Natural killer cell (primary cell): ENCODE results near the gene PRSS38. TPM values are rescaled to one million over a fixed set of nuclear protein-coding genes. Genes with fewer than 3 reads are reported as not detected.

Experiments used
- ATAC-seq, 3 donors: fragments of 150-1000 bp in 2 of 3; fragments of 200-7000 bp in 1 of 3; cut with Tn5 transposase; 1 replicate in 1 of 3; 2 replicates in 2 of 3; pipeline ENCODE4 v1.10.0; 2021; ENCODE audit warnings: mild to moderate bottlenecking in 2 of 3, moderate library complexity in 2 of 3
- DNase-seq, 2 donors: peaks; one replicate each; pipeline versions ENCODE4 v3.0.0 to v3.0.0-alpha.2; 2013 to 2021; ENCODE audit warnings: mixed read lengths in 1 of 2
- H3K27ac ChIP-seq: one replicate; pipeline ENCODE4 v1.5.1; 2013; ENCODE audit warnings: mild to moderate bottlenecking, low read length
- H3K27me3 ChIP-seq: one replicate; pipeline ENCODE4 v1.6.1; 2013; ENCODE audit warnings: low read length; ENCODE audit not compliant: control insufficient read depth, insufficient read depth
- H3K36me3 ChIP-seq: one replicate; pipeline ENCODE4 v1.6.1; 2013; ENCODE audit warnings: low read length; ENCODE audit not compliant: control insufficient read depth, insufficient read depth
- H3K4me1 ChIP-seq: one replicate; pipeline ENCODE4 v1.6.1; 2013; ENCODE audit warnings: low read length; ENCODE audit not compliant: control insufficient read depth, insufficient read depth
- H3K4me3 ChIP-seq: one replicate; pipeline ENCODE4 v1.5.1; 2013; ENCODE audit warnings: low read length
- H3K9me3 ChIP-seq: one replicate; pipeline ENCODE4 v1.6.1; 2013; ENCODE audit warnings: low read length; ENCODE audit not compliant: control insufficient read depth, insufficient read depth
- H3K27ac Mint-ChIP-seq, 2 donors: one replicate each; pipeline ENCODE4 v1.8.0; 2022; ENCODE audit warnings: mild to moderate bottlenecking in 2 of 2, mixed read lengths in 2 of 2, moderate library complexity in 1 of 2
- H3K27me3 Mint-ChIP-seq, 2 donors: one replicate each; pipeline ENCODE4 v1.8.0; 2022; ENCODE audit warnings: low read depth in 2 of 2, mixed read lengths in 2 of 2
- H3K36me3 Mint-ChIP-seq: one replicate; pipeline ENCODE4 v1.8.0; 2022; ENCODE audit warnings: mixed read lengths
- H3K4me1 Mint-ChIP-seq, 2 donors: one replicate each; pipeline ENCODE4 v1.8.0; 2022; ENCODE audit warnings: mixed read lengths in 2 of 2
- H3K4me3 Mint-ChIP-seq: one replicate; pipeline ENCODE4 v1.8.0; 2022; ENCODE audit warnings: mild to moderate bottlenecking, moderate library complexity, mixed read lengths
- H3K9me3 Mint-ChIP-seq, 2 donors: one replicate each; pipeline ENCODE4 v1.8.0; 2022; ENCODE audit warnings: mixed read lengths in 2 of 2
- WGBS: methylation state at CpG from one replicate; pipeline ENCODE4 v1.1.7; 2013; ENCODE audit warnings: missing lambda C conversion rate; ENCODE audit not compliant: insufficient coverage; 5-methylcytosine and 5-hydroxymethylcytosine counted together
- intact Hi-C: fragments of 100-400 bp; cut with micrococcal nuclease; formaldehyde crosslinking; loops from one replicate; pipeline ENCODE4 v1.14.2; 2022
- total RNA-seq, 4 donors: library from RNA; stranded (reverse); fragments of 120-200 nt in 1 of 4; gene quantifications; one replicate each; pipeline versions ENCODE4 v1.2.3 to v1.2.4, GENCODE V29; 2013 to 2022
- TF ChIP-seq, protein P1 (sequence below): fragments of 200-600 bp; IDR thresholded peaks from one replicate; pipeline ENCODE4 v1.8.0; 2022; ENCODE audit warnings: antibody characterized with exemption

PRSS38 gene
- total RNA-seq, 3 donors from 2014 or later (not counting 1 experiment from before 2014, with no cell fraction given) = not detected

DNA sequence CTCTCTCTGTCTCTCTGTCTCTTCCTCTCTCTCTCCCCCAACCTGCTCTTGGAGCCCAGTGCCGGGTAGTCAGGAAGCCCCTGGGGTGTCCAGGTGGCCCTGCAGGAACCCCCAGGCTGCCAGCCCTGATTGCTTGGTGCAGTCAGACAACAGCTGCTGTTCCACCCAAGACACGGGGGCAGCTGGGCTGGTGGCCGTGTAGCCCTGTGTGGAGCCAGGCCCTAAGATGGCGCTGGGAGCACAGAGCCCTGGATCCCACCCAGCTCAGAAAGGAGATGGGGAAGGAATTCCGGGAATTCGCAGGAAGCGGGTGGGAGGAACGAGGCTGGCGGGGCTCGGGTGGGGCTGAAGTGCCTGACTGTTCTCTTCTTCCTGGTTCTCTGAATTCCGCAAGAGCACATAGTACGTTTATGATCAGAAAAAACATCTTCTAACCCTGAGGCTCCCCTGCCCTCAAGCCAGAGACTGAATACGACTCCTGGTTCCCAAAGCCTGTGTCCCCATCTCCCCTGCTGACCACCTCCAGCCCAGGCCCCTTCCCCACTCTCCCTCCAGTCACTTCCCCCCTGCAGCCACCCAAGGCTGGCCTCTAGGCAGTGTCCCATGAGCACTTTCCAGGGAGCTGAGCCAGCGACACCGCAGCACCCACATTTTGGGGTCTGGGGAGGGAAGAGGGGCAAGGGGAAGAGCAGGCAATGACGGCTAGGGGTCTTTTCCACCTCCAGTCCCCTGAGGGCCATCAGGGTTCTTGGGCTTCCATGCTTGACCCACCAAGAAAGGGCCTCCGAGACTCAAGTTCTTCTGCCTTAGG is 77.2 kb downstream of the PRSS38 start:
- intact Hi-C loops = no loop called here
- no peak overlapping the region for H3K4me3 Mint-ChIP-seq

DNA sequence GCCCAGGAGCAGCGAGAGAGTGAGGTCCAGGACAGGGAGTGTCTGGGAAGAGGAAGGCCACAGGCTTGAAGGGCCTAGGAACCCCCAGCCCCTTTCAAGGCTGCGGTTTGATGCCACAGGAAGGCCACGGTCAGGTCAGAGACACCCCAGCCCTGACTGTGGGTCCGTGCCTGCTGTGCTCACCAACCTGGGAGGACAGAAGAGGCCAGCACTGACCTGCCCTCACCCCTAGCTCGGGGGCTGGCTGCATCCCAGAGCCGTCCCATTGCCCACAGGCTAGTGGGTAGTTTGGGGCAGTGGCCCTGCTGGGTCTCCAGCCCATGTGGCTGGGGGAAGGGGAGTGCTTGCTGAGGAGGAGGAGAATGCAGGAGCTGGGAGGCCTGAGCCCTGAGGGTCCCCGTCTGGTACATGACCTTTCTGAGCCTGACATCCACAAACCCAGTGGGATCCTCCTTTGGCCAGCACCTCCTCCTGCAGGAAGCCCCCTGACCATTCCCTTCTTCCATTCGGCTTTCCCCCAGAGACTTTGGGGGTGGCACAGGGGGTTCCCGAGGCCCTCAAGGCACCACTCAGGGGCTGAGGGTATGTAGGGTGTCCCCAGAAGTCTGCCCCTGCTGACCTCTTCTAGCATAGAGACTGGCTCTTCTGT is 77.9 kb downstream of the PRSS38 start:
- Histone ChIP-seq H3K36me3 (no peaks in the 10 kb centered on the region), H3K27me3 (no peaks in the 10 kb centered on the region), H3K4me3 (no peak overlapping the region), H3K4me1 (peaks cover 5% of the 10 kb centered on the region), H3K27ac (no peak overlapping the region), H3K9me3 (no peaks in the 10 kb centered on the region)
- ATAC-seq (no peak), DNase-seq (no peak)
- Mint-ChIP-seq H3K27me3 (peaks cover 0 to 2% of the 10 kb centered on the region in 2 donors), H3K4me1 (peaks cover 10% of the 10 kb centered on the region in 2 donors), H3K9me3 (no peaks in the 10 kb centered on the region), H3K36me3 (no peaks in the 10 kb centered on the region), H3K4me3 (no peak overlapping the region), H3K27ac (no peak overlapping the region)
- intact Hi-C loops = no loop called here
- WGBS = 88% methylated on average over 9 of the region's 9 CpGs
- TF ChIP-seq, protein P1, sequence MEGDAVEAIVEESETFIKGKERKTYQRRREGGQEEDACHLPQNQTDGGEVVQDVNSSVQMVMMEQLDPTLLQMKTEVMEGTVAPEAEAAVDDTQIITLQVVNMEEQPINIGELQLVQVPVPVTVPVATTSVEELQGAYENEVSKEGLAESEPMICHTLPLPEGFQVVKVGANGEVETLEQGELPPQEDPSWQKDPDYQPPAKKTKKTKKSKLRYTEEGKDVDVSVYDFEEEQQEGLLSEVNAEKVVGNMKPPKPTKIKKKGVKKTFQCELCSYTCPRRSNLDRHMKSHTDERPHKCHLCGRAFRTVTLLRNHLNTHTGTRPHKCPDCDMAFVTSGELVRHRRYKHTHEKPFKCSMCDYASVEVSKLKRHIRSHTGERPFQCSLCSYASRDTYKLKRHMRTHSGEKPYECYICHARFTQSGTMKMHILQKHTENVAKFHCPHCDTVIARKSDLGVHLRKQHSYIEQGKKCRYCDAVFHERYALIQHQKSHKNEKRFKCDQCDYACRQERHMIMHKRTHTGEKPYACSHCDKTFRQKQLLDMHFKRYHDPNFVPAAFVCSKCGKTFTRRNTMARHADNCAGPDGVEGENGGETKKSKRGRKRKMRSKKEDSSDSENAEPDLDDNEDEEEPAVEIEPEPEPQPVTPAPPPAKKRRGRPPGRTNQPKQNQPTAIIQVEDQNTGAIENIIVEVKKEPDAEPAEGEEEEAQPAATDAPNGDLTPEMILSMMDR = no peak

More for the DNA sequence above, 77.2 kb downstream of the PRSS38 start:
- Histone ChIP-seq H3K27ac (no peak overlapping the region), H3K9me3 (no peaks in the 10 kb centered on the region), H3K36me3 (no peaks in the 10 kb centered on the region), H3K4me3 (no peak overlapping the region), H3K27me3 (no peaks in the 10 kb centered on the region), H3K4me1 (no peaks in the 10 kb centered on the region)
- H3K27me3 Mint-ChIP-seq = peaks cover 0 to 2% of the 10 kb centered on the region in 2 donors
- no peaks in the 10 kb centered on the region for H3K9me3 Mint-ChIP-seq
- DNase-seq (no peak), ATAC-seq (no peak)
- TF ChIP-seq, protein P1 = no peak
- no peaks in the 10 kb centered on the region for H3K36me3 Mint-ChIP-seq
- 89% methylated on average over 17 of the region's 17 CpGs for WGBS
- no peak overlapping the region for H3K27ac Mint-ChIP-seq
- H3K4me1 Mint-ChIP-seq = peaks cover 4 to 6% of the 10 kb centered on the region in 2 donors

DNA sequence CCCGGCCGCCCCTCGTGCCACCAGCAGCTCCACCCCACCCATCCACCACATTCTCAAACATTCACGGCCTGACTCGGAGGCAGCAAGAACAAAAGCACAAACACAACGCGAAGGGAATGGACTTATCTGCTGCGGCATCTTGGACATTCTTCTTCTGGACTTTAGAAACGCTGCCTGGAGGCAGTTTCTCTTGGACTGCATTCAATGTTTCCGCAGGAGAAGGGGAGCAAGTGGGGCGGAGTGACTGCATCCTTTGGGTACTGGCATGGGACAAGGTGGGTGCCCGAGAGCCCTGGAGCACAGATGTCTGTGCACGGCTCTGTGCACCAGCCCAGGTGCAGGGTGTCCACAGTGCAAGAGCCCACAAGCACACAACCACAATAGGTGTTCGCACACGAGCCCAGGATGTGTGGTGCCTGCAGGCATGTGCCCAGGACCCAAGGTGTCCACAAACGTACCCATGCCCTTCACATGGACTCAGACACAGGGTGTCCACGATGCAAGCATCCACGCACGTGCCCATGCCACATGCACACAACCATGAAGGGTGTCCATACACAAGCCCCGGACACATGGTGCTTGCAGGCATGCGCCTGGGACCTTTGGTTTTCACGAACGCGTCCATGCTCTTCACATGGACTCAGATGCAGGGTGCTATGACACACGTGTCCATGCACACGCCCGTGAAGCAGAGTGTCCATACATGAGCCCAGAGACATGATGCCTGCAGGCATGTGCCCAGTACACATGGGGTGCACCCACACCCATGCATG is 78.7 kb downstream of the PRSS38 start:
- Mint-ChIP-seq H3K36me3 (no peaks in the 10 kb centered on the region), H3K4me3 (no peak overlapping the region), H3K27me3 (peaks cover 0 to 2% of the 10 kb centered on the region in 2 donors), H3K27ac (no peak overlapping the region), H3K4me1 (peaks cover 13 to 17% of the 10 kb centered on the region in 2 donors), H3K9me3 (no peaks in the 10 kb centered on the region)
- 88% methylated on average over 27 of the region's 27 CpGs for WGBS
- no peak for ATAC-seq
- DNase-seq = no peak
- Histone ChIP-seq H3K27me3 (no peaks in the 10 kb centered on the region), H3K36me3 (no peaks in the 10 kb centered on the region), H3K9me3 (no peaks in the 10 kb centered on the region), H3K27ac (no peak overlapping the region), H3K4me3 (no peak overlapping the region), H3K4me1 (peaks cover 9% of the 10 kb centered on the region)
- TF ChIP-seq, protein P1 = no peak
- intact Hi-C loops = no loop called here
